Measurements from ENCODE around the gene IGSF3. TPM values are rescaled to one million over a fixed set of nuclear protein-coding genes. Genes with fewer than 3 reads are reported as not detected.

The IGSF3 gene
- total and polyA plus RNA-seq, 10 of the 15 experiments (the other 5 are each of a cell fraction or from before 2014, with no cell fraction given), result 1.4 to 18.0 (median 9.6) TPM

DNA sequence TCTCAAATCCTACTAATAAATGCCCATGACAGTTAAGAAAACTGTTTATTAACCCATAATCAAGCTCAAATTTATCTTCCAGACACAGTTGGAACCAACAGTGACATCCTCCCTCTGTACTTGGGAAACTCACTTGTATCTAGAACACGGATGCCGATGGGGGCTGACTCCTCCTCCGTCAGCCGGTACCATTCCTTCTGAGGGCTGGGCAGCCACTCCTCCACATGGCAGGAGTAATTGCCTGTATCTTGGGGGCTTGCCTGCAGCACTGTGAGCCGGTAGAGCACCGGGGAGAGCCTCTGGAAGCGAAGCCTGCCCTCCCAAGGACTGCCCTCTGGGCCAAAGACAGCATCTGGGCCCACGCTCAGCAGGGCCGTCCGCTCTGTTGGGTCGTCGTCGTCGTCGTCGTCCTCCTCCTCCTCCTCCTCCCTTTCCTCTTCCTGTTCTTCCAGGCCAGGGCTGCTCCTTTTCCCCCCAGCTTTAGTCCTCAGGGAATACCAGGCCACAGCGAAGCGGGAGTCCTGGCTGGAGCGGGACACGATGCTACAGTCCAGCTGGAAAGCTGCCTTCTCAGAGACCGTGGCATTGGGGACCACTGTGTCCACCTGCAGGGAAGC lies 88.2 kb downstream of the IGSF3 start (continued):
- TF ChIP-seq, protein P1, sequence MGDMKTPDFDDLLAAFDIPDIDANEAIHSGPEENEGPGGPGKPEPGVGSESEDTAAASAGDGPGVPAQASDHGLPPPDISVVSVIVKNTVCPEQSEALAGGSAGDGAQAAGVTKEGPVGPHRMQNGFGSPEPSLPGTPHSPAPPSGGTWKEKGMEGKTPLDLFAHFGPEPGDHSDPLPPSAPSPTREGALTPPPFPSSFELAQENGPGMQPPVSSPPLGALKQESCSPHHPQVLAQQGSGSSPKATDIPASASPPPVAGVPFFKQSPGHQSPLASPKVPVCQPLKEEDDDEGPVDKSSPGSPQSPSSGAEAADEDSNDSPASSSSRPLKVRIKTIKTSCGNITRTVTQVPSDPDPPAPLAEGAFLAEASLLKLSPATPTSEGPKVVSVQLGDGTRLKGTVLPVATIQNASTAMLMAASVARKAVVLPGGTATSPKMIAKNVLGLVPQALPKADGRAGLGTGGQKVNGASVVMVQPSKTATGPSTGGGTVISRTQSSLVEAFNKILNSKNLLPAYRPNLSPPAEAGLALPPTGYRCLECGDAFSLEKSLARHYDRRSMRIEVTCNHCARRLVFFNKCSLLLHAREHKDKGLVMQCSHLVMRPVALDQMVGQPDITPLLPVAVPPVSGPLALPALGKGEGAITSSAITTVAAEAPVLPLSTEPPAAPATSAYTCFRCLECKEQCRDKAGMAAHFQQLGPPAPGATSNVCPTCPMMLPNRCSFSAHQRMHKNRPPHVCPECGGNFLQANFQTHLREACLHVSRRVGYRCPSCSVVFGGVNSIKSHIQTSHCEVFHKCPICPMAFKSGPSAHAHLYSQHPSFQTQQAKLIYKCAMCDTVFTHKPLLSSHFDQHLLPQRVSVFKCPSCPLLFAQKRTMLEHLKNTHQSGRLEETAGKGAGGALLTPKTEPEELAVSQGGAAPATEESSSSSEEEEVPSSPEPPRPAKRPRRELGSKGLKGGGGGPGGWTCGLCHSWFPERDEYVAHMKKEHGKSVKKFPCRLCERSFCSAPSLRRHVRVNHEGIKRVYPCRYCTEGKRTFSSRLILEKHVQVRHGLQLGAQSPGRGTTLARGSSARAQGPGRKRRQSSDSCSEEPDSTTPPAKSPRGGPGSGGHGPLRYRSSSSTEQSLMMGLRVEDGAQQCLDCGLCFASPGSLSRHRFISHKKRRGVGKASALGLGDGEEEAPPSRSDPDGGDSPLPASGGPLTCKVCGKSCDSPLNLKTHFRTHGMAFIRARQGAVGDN (IDR thresholded peaks at IDR 0.05), result no peak
- TF ChIP-seq, protein P2, sequence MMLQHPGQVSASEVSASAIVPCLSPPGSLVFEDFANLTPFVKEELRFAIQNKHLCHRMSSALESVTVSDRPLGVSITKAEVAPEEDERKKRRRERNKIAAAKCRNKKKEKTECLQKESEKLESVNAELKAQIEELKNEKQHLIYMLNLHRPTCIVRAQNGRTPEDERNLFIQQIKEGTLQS (IDR thresholded peaks at IDR 0.05; ENCODE audit: borderline replicate concordance, extremely low read depth, low read depth, low read length), result no peak
- no peak for TF ChIP-seq EZH2 (IDR thresholded peaks at IDR 0.05; ENCODE audit: borderline replicate concordance, control insufficient read depth, low read depth, low read length)
- TF ChIP-seq BRCA1 (IDR thresholded peaks at IDR 0.05; ENCODE audit: low read depth, low read length), result no peak
- TF ChIP-seq SPI1 (IDR thresholded peaks at IDR 0.05; ENCODE audit: borderline replicate concordance, insufficient read depth, low read depth, low read length), result no peak
- no peak for TF ChIP-seq SREBF2 (IDR thresholded peaks at IDR 0.05; ENCODE audit: low read length)
- TF ChIP-seq LARP7 (IDR thresholded peaks at IDR 0.05), result no peak
- no peak for TF ChIP-seq FOXM1 (IDR thresholded peaks at IDR 0.05; ENCODE audit: low read depth, low read length)
- no peak for TF ChIP-seq PAX5 (IDR thresholded peaks at IDR 0.05; ENCODE audit: borderline replicate concordance, low read depth, low read length)
- TF ChIP-seq ZNF274 (IDR thresholded peaks at IDR 0.05; ENCODE audit: insufficient read depth, insufficient read length), result no peak
- TF ChIP-seq SIX5 (IDR thresholded peaks at IDR 0.05; ENCODE audit: low read depth, low read length, severe bottlenecking), result no peak
- TF ChIP-seq IRF5 (IDR thresholded peaks at IDR 0.05; ENCODE audit: borderline replicate concordance), result no peak
- TF ChIP-seq ATF2 (IDR thresholded peaks at IDR 0.05; ENCODE audit: low read length), result no peak
